Keratinocyte (primary cell): ENCODE data around the gene VSIG10L2. TPM values are rescaled to one million over a fixed set of nuclear protein-coding genes. Genes with fewer than 3 reads are reported as not detected.

Source experiments
- DNase-seq: peaks from one replicate; pipeline ENCODE4 v3.0.0-alpha.2; 2011; ENCODE audit warnings: low read depth, missing footprints, low spot score
- FAIRE-seq: peaks from 2 replicates; lab custom pipeline; 2011; peaks lifted over from hg19 to GRCh38; lab: Jason Lieb, UNC
- H2AFZ ChIP-seq: 2 replicates; pipeline ENCODE4 v1.6.0; 2012; ENCODE audit warnings: low read length, control low read depth, inconsistent platforms; ENCODE audit not compliant: control insufficient read depth
- H3K27ac ChIP-seq: 2 replicates; pipeline ENCODE4 v1.5.1; 2011; ENCODE audit warnings: low read length; ENCODE audit not compliant: control insufficient read depth, insufficient read depth
- H3K27me3 ChIP-seq: 3 replicates; pipeline ENCODE4 v1.6.0; 2011; ENCODE audit warnings: low read length; ENCODE audit not compliant: control insufficient read depth, insufficient read depth; ENCODE audit errors: extremely low read depth
- H3K36me3 ChIP-seq, 2 experiments: 2 replicates in 1 of 2; 3 replicates in 1 of 2; pipeline ENCODE4 v1.5.1; 2011; ENCODE audit warnings: low read length in 2 of 2, mild to moderate bottlenecking in 1 of 2; ENCODE audit not compliant: control insufficient read depth in 2 of 2, insufficient read depth in 2 of 2; ENCODE audit errors: extremely low read depth in 1 of 2
- H3K4me1 ChIP-seq: 3 replicates; pipeline ENCODE4 v1.5.1; 2011; ENCODE audit warnings: low read length; ENCODE audit not compliant: control insufficient read depth, insufficient read depth; ENCODE audit errors: extremely low read depth
- H3K4me2 ChIP-seq: 3 replicates; pipeline ENCODE4 v1.6.0; 2011; ENCODE audit warnings: low read depth, low read length; ENCODE audit not compliant: control insufficient read depth, insufficient read depth; ENCODE audit errors: extremely low read depth
- H3K4me3 ChIP-seq, 3 experiments: fragments of 200-600 bp in 1 of 3; sonication (generic) in 1 of 3; 2 replicates in 2 of 3; 3 replicates in 1 of 3; pipeline ENCODE4 v1.5.1; 2011 to 2016; ENCODE audit warnings: low read length in 3 of 3, mild to moderate bottlenecking in 3 of 3, control low read depth in 2 of 3, inconsistent platforms in 1 of 3, low read depth in 1 of 3, mixed read lengths in 1 of 3, mixed run types in 1 of 3, moderate library complexity in 1 of 3; ENCODE audit not compliant: control insufficient read depth in 2 of 3, insufficient read depth in 2 of 3; ENCODE audit errors: extremely low read depth in 1 of 3
- H3K79me2 ChIP-seq: 2 replicates; pipeline ENCODE4 v1.6.0; 2012; ENCODE audit warnings: low read length; ENCODE audit not compliant: control insufficient read depth, insufficient read depth
- H3K9ac ChIP-seq: 3 replicates; pipeline ENCODE4 v1.6.0; 2011; ENCODE audit warnings: low read length; ENCODE audit not compliant: control insufficient read depth, insufficient read depth; ENCODE audit errors: extremely low read depth
- H3K9me1 ChIP-seq: 3 replicates; pipeline ENCODE4 v1.6.0; 2011; ENCODE audit warnings: low read length; ENCODE audit not compliant: control insufficient read depth, insufficient read depth; ENCODE audit errors: extremely low read depth
- H3K9me3 ChIP-seq: 2 replicates; pipeline ENCODE4 v1.5.1; 2012; ENCODE audit warnings: low read depth, low read length; ENCODE audit not compliant: control insufficient read depth
- H4K20me1 ChIP-seq: 3 replicates; pipeline ENCODE4 v1.6.0; 2011; ENCODE audit warnings: low read length; ENCODE audit not compliant: control insufficient read depth, insufficient read depth; ENCODE audit errors: extremely low read depth
- EZH2 ChIP-seq: IDR thresholded peaks from one replicate; pipeline ENCODE4 v1.6.1; 2012; ENCODE audit warnings: inconsistent platforms, mild to moderate bottlenecking, low read length, moderate library complexity
- dilution Hi-C: fragments of 300-500 bp; cut with MboI; formaldehyde crosslinking; loops from one replicate; pipeline ENCODE4 v1.7.0; 2020; ENCODE audit warnings: low sequenced_read_pairs; ENCODE audit not compliant: extremely low pct_ligation_motif_present
- polyA plus RNA-seq, 5 experiments: library from polyadenylated mRNA; depleted of rRNA in 3 of 5; stranded (reverse) in 3 of 5; stranded (forward) in 1 of 5; unstranded in 1 of 5; fragments of >200 nt; gene quantifications; 1 replicate in 1 of 5; 2 replicates in 3 of 5; 3 replicates in 1 of 5; pipeline versions ENCODE4 v1.2.1 to v1.2.3, GENCODE V29; 2011 to 2012; ENCODE audit warnings: missing spikeins in 2 of 5, low read depth in 1 of 5, low replicate concordance in 1 of 5
- TF ChIP-seq, protein P1 (sequence below), 3 experiments: IDR thresholded peaks in 1 of 3; conservative IDR thresholded peaks in 1 of 3; optimal IDR thresholded peaks in 1 of 3; 2 replicates in 2 of 3; 3 replicates in 1 of 3; pipeline versions ENCODE3 to v1.5.1; 2011; ENCODE audit warnings: low read length in 3 of 3, mild to moderate bottlenecking in 3 of 3, moderate library complexity in 2 of 3, control low read depth in 1 of 3, inconsistent platforms in 1 of 3; ENCODE audit not compliant: insufficient read depth in 2 of 3; ENCODE audit errors: extremely low read depth in 1 of 3

Gene VSIG10L2
- polyA plus RNA-seq, 1 donor (not counting 4 experiments of a cell fraction or from before 2014, with no cell fraction given): 0.09 TPM

DNA sequence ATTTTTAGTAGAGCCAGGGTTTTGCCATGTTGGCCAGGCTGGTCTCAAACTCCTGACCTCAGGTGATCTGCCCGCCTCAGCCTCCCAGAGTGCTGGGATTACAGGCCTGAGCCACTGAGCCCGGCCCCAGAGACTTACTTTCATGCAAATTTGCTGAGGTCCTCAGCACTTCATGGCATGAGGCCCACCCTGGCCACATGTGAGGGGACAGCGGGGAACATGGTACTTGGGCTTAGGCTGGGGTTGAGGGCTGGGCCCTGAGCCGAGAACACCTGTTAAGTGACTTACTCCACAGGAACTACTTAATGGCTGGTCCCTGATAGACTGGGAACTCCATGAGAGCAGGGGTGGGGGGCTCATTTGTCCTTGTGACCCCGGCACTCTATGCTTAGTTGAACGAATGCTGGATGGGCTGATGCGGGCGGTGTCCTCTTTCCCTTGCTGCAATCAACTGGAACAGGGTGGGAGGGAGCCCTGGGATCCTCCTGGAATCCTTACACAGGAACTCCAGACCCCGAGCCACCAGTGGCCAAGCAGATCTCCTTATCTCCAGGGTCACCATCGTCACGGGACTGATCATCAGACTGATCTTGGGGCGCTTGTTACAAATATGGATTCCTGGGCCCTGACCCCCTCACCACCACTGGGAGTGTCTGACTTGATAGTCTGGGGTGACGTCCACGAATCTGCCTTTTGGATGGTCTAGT, 1.0 kb downstream of the VSIG10L2 start:
- no peak overlapping the region for H3K27ac ChIP-seq
- H3K4me2 ChIP-seq: no peak overlapping the region
- TF ChIP-seq, protein P1, sequence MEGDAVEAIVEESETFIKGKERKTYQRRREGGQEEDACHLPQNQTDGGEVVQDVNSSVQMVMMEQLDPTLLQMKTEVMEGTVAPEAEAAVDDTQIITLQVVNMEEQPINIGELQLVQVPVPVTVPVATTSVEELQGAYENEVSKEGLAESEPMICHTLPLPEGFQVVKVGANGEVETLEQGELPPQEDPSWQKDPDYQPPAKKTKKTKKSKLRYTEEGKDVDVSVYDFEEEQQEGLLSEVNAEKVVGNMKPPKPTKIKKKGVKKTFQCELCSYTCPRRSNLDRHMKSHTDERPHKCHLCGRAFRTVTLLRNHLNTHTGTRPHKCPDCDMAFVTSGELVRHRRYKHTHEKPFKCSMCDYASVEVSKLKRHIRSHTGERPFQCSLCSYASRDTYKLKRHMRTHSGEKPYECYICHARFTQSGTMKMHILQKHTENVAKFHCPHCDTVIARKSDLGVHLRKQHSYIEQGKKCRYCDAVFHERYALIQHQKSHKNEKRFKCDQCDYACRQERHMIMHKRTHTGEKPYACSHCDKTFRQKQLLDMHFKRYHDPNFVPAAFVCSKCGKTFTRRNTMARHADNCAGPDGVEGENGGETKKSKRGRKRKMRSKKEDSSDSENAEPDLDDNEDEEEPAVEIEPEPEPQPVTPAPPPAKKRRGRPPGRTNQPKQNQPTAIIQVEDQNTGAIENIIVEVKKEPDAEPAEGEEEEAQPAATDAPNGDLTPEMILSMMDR (optimal IDR thresholded peaks at IDR 0.05 in 1 of 3, IDR thresholded peaks at IDR 0.05 in 1 of 3, conservative IDR thresholded peaks at IDR 0.05 in 1 of 3; ENCODE audit: extremely low read depth in 1 of 3, insufficient read depth in 2 of 3, low read length in 3 of 3): no peak
- no peak for TF ChIP-seq EZH2
- H3K9me3 ChIP-seq: no peaks in the 10 kb centered on the region
- FAIRE-seq: no peak
- H3K27me3 ChIP-seq: no peaks in the 10 kb centered on the region
- H3K36me3 ChIP-seq: no peaks in the 10 kb centered on the region
- H3K9ac ChIP-seq: no peak overlapping the region
- H3K4me1 ChIP-seq: peaks cover 4% of the 10 kb centered on the region
- no peak overlapping the region for H2AFZ ChIP-seq
- dilution Hi-C loops: loop anchor here (25.0 kb wide), 1 partner anchor 265 kb away; the partner anchor contains the start of genes FAM118B and RPUSD4
- DNase-seq: no peak
- H4K20me1 ChIP-seq: no peaks in the 10 kb centered on the region
- no peaks in the 10 kb centered on the region for H3K79me2 ChIP-seq
- H3K9me1 ChIP-seq: no peaks in the 10 kb centered on the region
- no peak overlapping the region for H3K4me3 ChIP-seq

DNA sequence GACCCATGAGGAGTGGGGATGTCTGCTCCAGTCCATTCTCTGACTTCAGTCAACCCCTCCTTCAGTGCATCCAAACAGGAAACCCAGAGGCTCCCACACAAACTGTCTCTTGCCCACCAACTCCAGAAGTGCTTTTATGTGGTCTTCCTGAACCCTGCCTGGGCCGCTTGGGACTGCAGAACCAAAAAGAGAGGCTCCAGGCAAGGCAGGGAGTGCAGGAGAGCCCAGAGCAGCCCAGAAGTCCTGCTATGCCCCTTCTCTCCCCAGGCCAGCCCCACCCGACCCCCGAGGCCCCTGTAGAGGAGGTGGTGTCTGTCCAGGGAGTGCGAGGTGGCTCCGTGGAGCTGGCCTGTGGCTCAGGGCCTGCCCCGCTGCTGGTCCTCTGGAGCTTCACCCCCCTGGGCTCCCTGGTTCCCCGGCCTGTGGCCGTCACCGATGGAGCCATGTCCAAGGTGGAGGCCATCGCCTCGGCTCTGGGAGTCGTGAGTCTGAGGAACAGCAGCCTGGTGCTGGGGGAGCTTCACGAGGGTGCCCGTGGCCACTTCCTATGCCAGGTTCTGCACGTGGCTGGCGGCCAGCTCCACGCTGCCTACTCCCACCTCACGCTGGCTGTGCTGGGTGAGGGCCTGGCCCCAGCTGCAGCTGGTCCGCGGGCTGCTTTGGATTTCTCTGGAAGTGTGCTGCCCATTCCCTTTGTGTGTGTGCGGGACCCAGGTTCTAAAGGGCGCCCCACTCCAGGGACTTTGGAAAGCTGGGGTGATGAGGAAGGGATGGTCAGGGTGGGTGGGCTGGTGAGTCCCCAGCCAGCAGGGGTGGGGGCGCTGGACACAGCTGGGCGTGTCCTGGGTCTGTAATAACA, 1.8 kb downstream of the VSIG10L2 start:
- Histone ChIP-seq H3K9me3 (no peaks in the 10 kb centered on the region), H3K79me2 (no peaks in the 10 kb centered on the region), H3K4me1 (peaks cover 6% of the 10 kb centered on the region), H2AFZ (no peak overlapping the region), H3K9me1 (no peaks in the 10 kb centered on the region), H3K27me3 (no peaks in the 10 kb centered on the region), H3K4me3 (no peak overlapping the region), H3K36me3 (no peaks in the 10 kb centered on the region), H3K27ac (no peak overlapping the region), H3K4me2 (no peak overlapping the region), H4K20me1 (no peaks in the 10 kb centered on the region), H3K9ac (no peak overlapping the region)
- TF ChIP-seq EZH2: no peak
- TF ChIP-seq, protein P1 (optimal IDR thresholded peaks at IDR 0.05 in 1 of 3, IDR thresholded peaks at IDR 0.05 in 1 of 3, conservative IDR thresholded peaks at IDR 0.05 in 1 of 3; ENCODE audit: extremely low read depth in 1 of 3, insufficient read depth in 2 of 3, low read length in 3 of 3): no peak
- DNase-seq: no peak
- FAIRE-seq: no peak
- dilution Hi-C loops: loop anchor here (25.0 kb wide), 1 partner anchor 265 kb away; the partner anchor contains the start of genes FAM118B and RPUSD4
